ENCODE results near the gene MCF2L.

Gene MCF2L

GRCh38 chr13:113072376-113072775, 103.4 kb downstream of the MCF2L start:
- Histone ChIP-seq H3K27ac (ENCODE audit: low read depth in 2 of 2, low read length in 2 of 2) (no peak overlapping the region), H3K27me3 (ENCODE audit: control insufficient read depth in 2 of 2, insufficient read depth in 2 of 2, low read length in 2 of 2) (no peaks in the 10 kb centered on the region), H3K4me3 (ENCODE audit: low read length in 2 of 2) (no peak overlapping the region), H3K9me3 (ENCODE audit: control insufficient read depth in 2 of 2, low read length in 2 of 2) (no peaks in the 10 kb centered on the region), H3K9ac (ENCODE audit: low read depth in 1 of 2, low read length in 2 of 2) (no peak overlapping the region), H3K4me1 (ENCODE audit: control insufficient read depth in 2 of 2, insufficient read depth in 2 of 2, low read length in 2 of 2) (no peaks in the 10 kb centered on the region), H3K36me3 (ENCODE audit: control insufficient read depth in 2 of 2, insufficient read depth in 2 of 2, low read length in 2 of 2) (peaks cover 14 to 23% of the 10 kb centered on the region in 2 donors)

DNA sequence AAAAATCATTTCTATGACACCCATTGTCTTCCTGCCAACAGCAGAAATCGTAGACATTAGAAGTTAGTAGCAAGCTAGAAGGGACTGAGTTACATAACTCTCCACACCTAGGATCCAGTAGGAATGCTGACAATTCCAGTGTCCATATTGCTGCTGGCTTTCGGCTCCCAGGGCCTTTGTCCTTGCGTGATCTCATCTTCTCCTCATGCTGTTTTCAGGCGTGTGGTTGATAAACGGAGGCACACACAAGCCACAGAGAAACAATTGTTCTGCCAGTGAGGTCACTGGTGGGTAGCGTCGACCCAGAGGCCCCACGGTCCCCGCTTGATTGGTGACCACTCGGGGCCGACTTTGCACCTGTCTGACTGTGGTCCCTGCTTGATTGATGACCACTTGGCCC, 104.9 kb downstream of the MCF2L start:
- Histone ChIP-seq H3K9me3 (ENCODE audit: control insufficient read depth in 2 of 2, low read length in 2 of 2) (no peaks in the 10 kb centered on the region), H3K27me3 (ENCODE audit: control insufficient read depth in 2 of 2, insufficient read depth in 2 of 2, low read length in 2 of 2) (no peaks in the 10 kb centered on the region), H3K36me3 (ENCODE audit: control insufficient read depth in 2 of 2, insufficient read depth in 2 of 2, low read length in 2 of 2) (peaks cover 16 to 33% of the 10 kb centered on the region in 2 donors), H3K27ac (ENCODE audit: low read depth in 2 of 2, low read length in 2 of 2) (no peak overlapping the region), H3K9ac (ENCODE audit: low read depth in 1 of 2, low read length in 2 of 2) (no peak overlapping the region), H3K4me1 (ENCODE audit: control insufficient read depth in 2 of 2, insufficient read depth in 2 of 2, low read length in 2 of 2) (no peaks in the 10 kb centered on the region), H3K4me3 (ENCODE audit: low read length in 2 of 2) (no peak overlapping the region)

- no peak overlapping the region for H3K4me3 ChIP-seq (ENCODE audit: low read length in 2 of 2)
- peaks cover 16 to 35% of the 10 kb centered on the region in 2 donors for H3K36me3 ChIP-seq (ENCODE audit: control insufficient read depth in 2 of 2, insufficient read depth in 2 of 2, low read length in 2 of 2)
- no peak overlapping the region for H3K27ac ChIP-seq (ENCODE audit: low read depth in 2 of 2, low read length in 2 of 2)
- no peaks in the 10 kb centered on the region for H3K4me1 ChIP-seq (ENCODE audit: control insufficient read depth in 2 of 2, insufficient read depth in 2 of 2, low read length in 2 of 2)
- no peaks in the 10 kb centered on the region for H3K9me3 ChIP-seq (ENCODE audit: control insufficient read depth in 2 of 2, low read length in 2 of 2)
- no peak overlapping the region for H3K9ac ChIP-seq (ENCODE audit: low read depth in 1 of 2, low read length in 2 of 2)
- H3K27me3 ChIP-seq (ENCODE audit: control insufficient read depth in 2 of 2, insufficient read depth in 2 of 2, low read length in 2 of 2), result no peaks in the 10 kb centered on the region
Measured at GRCh38 chr13:113074401-113074800, 105.4 kb downstream of the MCF2L start.

DNA sequence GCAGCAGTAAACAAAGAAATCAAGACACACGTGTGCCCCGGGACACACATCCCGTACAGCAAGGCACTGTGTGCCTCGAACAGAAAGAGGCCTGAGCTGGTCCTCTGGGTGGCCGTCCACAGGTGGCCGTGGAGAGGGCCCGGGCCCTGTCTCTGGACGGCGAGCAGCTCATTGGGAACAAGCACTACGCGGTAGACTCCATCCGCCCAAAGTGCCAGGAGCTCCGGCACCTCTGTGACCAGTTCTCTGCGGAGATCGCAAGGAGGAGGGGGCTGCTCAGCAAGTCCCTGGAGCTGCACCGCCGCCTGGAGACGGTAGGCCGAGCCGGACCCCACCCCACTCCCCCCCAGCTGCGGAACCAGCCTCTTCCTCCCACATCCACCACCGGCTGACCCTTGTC, 105.9 kb downstream of the MCF2L start:
- Histone ChIP-seq H3K36me3 (ENCODE audit: control insufficient read depth in 2 of 2, insufficient read depth in 2 of 2, low read length in 2 of 2) (peaks cover 15 to 32% of the 10 kb centered on the region in 2 donors), H3K27ac (ENCODE audit: low read depth in 2 of 2, low read length in 2 of 2) (no peak overlapping the region), H3K27me3 (ENCODE audit: control insufficient read depth in 2 of 2, insufficient read depth in 2 of 2, low read length in 2 of 2) (no peaks in the 10 kb centered on the region), H3K4me3 (ENCODE audit: low read length in 2 of 2) (no peak overlapping the region), H3K4me1 (ENCODE audit: control insufficient read depth in 2 of 2, insufficient read depth in 2 of 2, low read length in 2 of 2) (no peaks in the 10 kb centered on the region), H3K9ac (ENCODE audit: low read depth in 1 of 2, low read length in 2 of 2) (no peak overlapping the region), H3K9me3 (ENCODE audit: control insufficient read depth in 2 of 2, low read length in 2 of 2) (no peaks in the 10 kb centered on the region)

- no peak overlapping the region for H3K4me3 ChIP-seq (ENCODE audit: low read length in 2 of 2)
- no peaks in the 10 kb centered on the region for H3K4me1 ChIP-seq (ENCODE audit: control insufficient read depth in 2 of 2, insufficient read depth in 2 of 2, low read length in 2 of 2)
- H3K9ac ChIP-seq (ENCODE audit: low read depth in 1 of 2, low read length in 2 of 2), result no peak overlapping the region
- H3K9me3 ChIP-seq (ENCODE audit: control insufficient read depth in 2 of 2, low read length in 2 of 2), result no peaks in the 10 kb centered on the region
- H3K27ac ChIP-seq (ENCODE audit: low read depth in 2 of 2, low read length in 2 of 2), result no peak overlapping the region
- H3K36me3 ChIP-seq (ENCODE audit: control insufficient read depth in 2 of 2, insufficient read depth in 2 of 2, low read length in 2 of 2), result peaks cover 7 to 29% of the 10 kb centered on the region in 2 donors
- no peaks in the 10 kb centered on the region for H3K27me3 ChIP-seq (ENCODE audit: control insufficient read depth in 2 of 2, insufficient read depth in 2 of 2, low read length in 2 of 2)
Measured at GRCh38 chr13:113075711-113076110, 106.7 kb downstream of the MCF2L start.

GRCh38 chr13:113076681-113077401, 107.8 kb downstream of the MCF2L start:
- H3K36me3 ChIP-seq (ENCODE audit: control insufficient read depth in 2 of 2, insufficient read depth in 2 of 2, low read length in 2 of 2), result peaks cover 4 to 34% of the 10 kb centered on the region in 2 donors
- H3K4me3 ChIP-seq (ENCODE audit: low read length in 2 of 2), result no peak overlapping the region
- no peaks in the 10 kb centered on the region for H3K27me3 ChIP-seq (ENCODE audit: control insufficient read depth in 2 of 2, insufficient read depth in 2 of 2, low read length in 2 of 2)
- no peak overlapping the region for H3K9ac ChIP-seq (ENCODE audit: low read depth in 1 of 2, low read length in 2 of 2)
- H3K4me1 ChIP-seq (ENCODE audit: control insufficient read depth in 2 of 2, insufficient read depth in 2 of 2, low read length in 2 of 2), result no peaks in the 10 kb centered on the region
- no peaks in the 10 kb centered on the region for H3K9me3 ChIP-seq (ENCODE audit: control insufficient read depth in 2 of 2, low read length in 2 of 2)
- no peak overlapping the region for H3K27ac ChIP-seq (ENCODE audit: low read depth in 2 of 2, low read length in 2 of 2)

- H3K9me3 ChIP-seq (ENCODE audit: control insufficient read depth in 2 of 2, low read length in 2 of 2), result no peaks in the 10 kb centered on the region
- H3K36me3 ChIP-seq (ENCODE audit: control insufficient read depth in 2 of 2, insufficient read depth in 2 of 2, low read length in 2 of 2), result peaks cover 4 to 34% of the 10 kb centered on the region in 2 donors
- H3K4me1 ChIP-seq (ENCODE audit: control insufficient read depth in 2 of 2, insufficient read depth in 2 of 2, low read length in 2 of 2), result no peaks in the 10 kb centered on the region
- no peak overlapping the region for H3K4me3 ChIP-seq (ENCODE audit: low read length in 2 of 2)
- no peak overlapping the region for H3K27ac ChIP-seq (ENCODE audit: low read depth in 2 of 2, low read length in 2 of 2)
- H3K27me3 ChIP-seq (ENCODE audit: control insufficient read depth in 2 of 2, insufficient read depth in 2 of 2, low read length in 2 of 2), result no peaks in the 10 kb centered on the region
- no peak overlapping the region for H3K9ac ChIP-seq (ENCODE audit: low read depth in 1 of 2, low read length in 2 of 2)
Measured at GRCh38 chr13:113077566-113077952, 108.5 kb downstream of the MCF2L start.

GRCh38 chr13:113077953-113078901, 109.2 kb downstream of the MCF2L start:
- Histone ChIP-seq H3K4me3 (ENCODE audit: low read length in 2 of 2) (no peak overlapping the region), H3K27ac (ENCODE audit: low read depth in 2 of 2, low read length in 2 of 2) (no peak overlapping the region), H3K4me1 (ENCODE audit: control insufficient read depth in 2 of 2, insufficient read depth in 2 of 2, low read length in 2 of 2) (no peaks in the 10 kb centered on the region), H3K9me3 (ENCODE audit: control insufficient read depth in 2 of 2, low read length in 2 of 2) (no peaks in the 10 kb centered on the region), H3K36me3 (ENCODE audit: control insufficient read depth in 2 of 2, insufficient read depth in 2 of 2, low read length in 2 of 2) (peaks cover 3 to 31% of the 10 kb centered on the region in 2 donors), H3K9ac (ENCODE audit: low read depth in 1 of 2, low read length in 2 of 2) (no peak overlapping the region), H3K27me3 (ENCODE audit: control insufficient read depth in 2 of 2, insufficient read depth in 2 of 2, low read length in 2 of 2) (no peaks in the 10 kb centered on the region)

GRCh38 chr13:113078902-113079780, 110.1 kb downstream of the MCF2L start:
- Histone ChIP-seq H3K4me1 (ENCODE audit: control insufficient read depth in 2 of 2, insufficient read depth in 2 of 2, low read length in 2 of 2) (no peaks in the 10 kb centered on the region), H3K4me3 (ENCODE audit: low read length in 2 of 2) (no peak overlapping the region), H3K27me3 (ENCODE audit: control insufficient read depth in 2 of 2, insufficient read depth in 2 of 2, low read length in 2 of 2) (no peaks in the 10 kb centered on the region), H3K9ac (ENCODE audit: low read depth in 1 of 2, low read length in 2 of 2) (no peak overlapping the region), H3K36me3 (ENCODE audit: control insufficient read depth in 2 of 2, insufficient read depth in 2 of 2, low read length in 2 of 2) (peaks cover 1 to 30% of the 10 kb centered on the region in 2 donors), H3K9me3 (ENCODE audit: control insufficient read depth in 2 of 2, low read length in 2 of 2) (no peaks in the 10 kb centered on the region), H3K27ac (ENCODE audit: low read depth in 2 of 2, low read length in 2 of 2) (no peak overlapping the region)

All from mucosa of rectum (tissue), 2 donors.